ENCODE data around the gene SESN1. TPM values are rescaled to one million over a fixed set of nuclear protein-coding genes. Genes with fewer than 3 reads are reported as not detected.

Gene SESN1
- polyA plus RNA-seq, 1 donor (not counting 4 experiments of a cell fraction or from before 2014, with no cell fraction given): 21.4 TPM

- Histone ChIP-seq H3K9me3 (ENCODE audit: control insufficient read depth, low read depth, low read length) (no peaks in the 10 kb centered on the region), H3K27me3 (ENCODE audit: control insufficient read depth, extremely low read depth, insufficient read depth, low read length) (no peaks in the 10 kb centered on the region), H3K4me2 (ENCODE audit: control insufficient read depth, extremely low read depth, insufficient read depth, low read depth, low read length) (peak overlapping the region; percentile 98), H3K79me2 (ENCODE audit: control insufficient read depth, insufficient read depth, low read length) (peaks cover 32% of the 10 kb centered on the region), H3K4me3 (ENCODE audit: control insufficient read depth in 2 of 3, extremely low read depth in 1 of 3, insufficient read depth in 2 of 3, low read depth in 1 of 3, low read length in 3 of 3) (peak overlapping the region; percentile 88 to 99 (median 89)), H4K20me1 (ENCODE audit: control insufficient read depth, extremely low read depth, insufficient read depth, low read length) (no peaks in the 10 kb centered on the region), H3K9ac (ENCODE audit: control insufficient read depth, extremely low read depth, insufficient read depth, low read length) (peak overlapping the region; percentile 94), H3K27ac (ENCODE audit: control insufficient read depth, insufficient read depth, low read length) (peak overlapping the region; percentile 96), H2AFZ (ENCODE audit: control insufficient read depth, low read length) (no peak overlapping the region), H3K9me1 (ENCODE audit: control insufficient read depth, extremely low read depth, insufficient read depth, low read length) (no peaks in the 10 kb centered on the region), H3K4me1 (ENCODE audit: control insufficient read depth, extremely low read depth, insufficient read depth, low read length) (peaks cover 14% of the 10 kb centered on the region), H3K36me3 (ENCODE audit: control insufficient read depth in 2 of 2, extremely low read depth in 1 of 2, insufficient read depth in 2 of 2, low read length in 2 of 2) (no peaks in the 10 kb centered on the region)
- dilution Hi-C loops (cut with MboI; ENCODE audit: extremely low pct_ligation_motif_present, low sequenced_read_pairs): no loop called here
- no peak for DNase-seq (ENCODE audit: low read depth, low spot score)
- FAIRE-seq: no peak
- TF ChIP-seq CTCF (optimal IDR thresholded peaks at IDR 0.05 in 1 of 3, IDR thresholded peaks at IDR 0.05 in 1 of 3, conservative IDR thresholded peaks at IDR 0.05 in 1 of 3; ENCODE audit: extremely low read depth in 1 of 3, insufficient read depth in 2 of 3, low read length in 3 of 3) (no peak), EZH2 (IDR thresholded peaks at IDR 0.05; ENCODE audit: low read length) (no peak)
Observed at GRCh38 chr6:109007521-109007920, 87.1 kb downstream of the SESN1 start.

- DNase-seq (ENCODE audit: low read depth, low spot score): no peak
- H3K4me2 ChIP-seq (ENCODE audit: control insufficient read depth, extremely low read depth, insufficient read depth, low read depth, low read length): peak overlapping the region; percentile 98
Observed at GRCh38 chr6:109006818-109007217, 87.8 kb downstream of the SESN1 start.

More at GRCh38 chr6:109006818-109007217, 87.8 kb downstream of the SESN1 start:
- H3K27ac ChIP-seq (ENCODE audit: control insufficient read depth, insufficient read depth, low read length): no peak overlapping the region
- peak; percentile 51 for FAIRE-seq
- no peaks in the 10 kb centered on the region for H3K9me1 ChIP-seq (ENCODE audit: control insufficient read depth, extremely low read depth, insufficient read depth, low read length)
- no peaks in the 10 kb centered on the region for H3K9me3 ChIP-seq (ENCODE audit: control insufficient read depth, low read depth, low read length)
- H2AFZ ChIP-seq (ENCODE audit: control insufficient read depth, low read length): no peak overlapping the region
- dilution Hi-C loops (cut with MboI; ENCODE audit: extremely low pct_ligation_motif_present, low sequenced_read_pairs): no loop called here
- H3K79me2 ChIP-seq (ENCODE audit: control insufficient read depth, insufficient read depth, low read length): peaks cover 32% of the 10 kb centered on the region
- H3K4me3 ChIP-seq (ENCODE audit: control insufficient read depth in 2 of 3, extremely low read depth in 1 of 3, insufficient read depth in 2 of 3, low read depth in 1 of 3, low read length in 3 of 3): no peak overlapping the region
- H3K9ac ChIP-seq (ENCODE audit: control insufficient read depth, extremely low read depth, insufficient read depth, low read length): no peak overlapping the region
- TF ChIP-seq EZH2 (IDR thresholded peaks at IDR 0.05; ENCODE audit: low read length) (no peak), CTCF (optimal IDR thresholded peaks at IDR 0.05 in 1 of 3, IDR thresholded peaks at IDR 0.05 in 1 of 3, conservative IDR thresholded peaks at IDR 0.05 in 1 of 3; ENCODE audit: extremely low read depth in 1 of 3, insufficient read depth in 2 of 3, low read length in 3 of 3) (no peak)
- H3K27me3 ChIP-seq (ENCODE audit: control insufficient read depth, extremely low read depth, insufficient read depth, low read length): no peaks in the 10 kb centered on the region
- H4K20me1 ChIP-seq (ENCODE audit: control insufficient read depth, extremely low read depth, insufficient read depth, low read length): no peaks in the 10 kb centered on the region
- no peaks in the 10 kb centered on the region for H3K36me3 ChIP-seq (ENCODE audit: control insufficient read depth in 2 of 2, extremely low read depth in 1 of 2, insufficient read depth in 2 of 2, low read length in 2 of 2)
- H3K4me1 ChIP-seq (ENCODE audit: control insufficient read depth, extremely low read depth, insufficient read depth, low read length): peaks cover 14% of the 10 kb centered on the region

Data from keratinocyte (primary cell).